HepG2 (cell line): ENCODE measurements around the gene JAZF1. TPM values are rescaled to one million over a fixed set of nuclear protein-coding genes. Genes with fewer than 3 reads are reported as not detected.

Experiments used
- ATAC-seq: fragments of 200-7000 bp; cut with Tn5 transposase; 3 replicates; pipeline ENCODE4 v1.9.1; 2020; ENCODE audit warnings: mild to moderate bottlenecking, moderate library complexity
- BruUV-seq: library from RNA; stranded (reverse); fragments of 400-500 nt; replicated peaks from 2 replicates; lab custom pipeline; 2021; lab: Mats Ljungman, UMichigan
- CTCF ChIA-PET: fragments of 300-600 bp; formaldehyde crosslinking; extraction: SDS; loops from one replicate; lab custom pipeline; 2021; ENCODE audit warnings: low total read pairs, inconsistent platforms, low intra/inter-chr PET ratio; lab: Yijun Ruan, JAX
- POLR2A ChIA-PET: fragments of 350-600 bp; sonication (Branson Sonifier 250); formaldehyde crosslinking; loops from one replicate; lab custom pipeline; 2020; ENCODE audit warnings: antibody characterized with exemption, inconsistent platforms; lab: Yijun Ruan, JAX
- DNase-seq: peaks from one replicate; pipeline ENCODE4 v3.0.0-alpha.2; 2015; ENCODE audit warnings: low spot score
- FAIRE-seq: peaks from 3 replicates; lab custom pipeline; 2011; peaks lifted over from hg19 to GRCh38; lab: Jason Lieb, UNC
- H2AFZ ChIP-seq: one replicate; pipeline ENCODE4 v1.6.1; 2011; ENCODE audit warnings: low read length, inconsistent platforms
- H3K27ac ChIP-seq: fragments of 300-600 bp; 3 replicates; pipeline ENCODE4 v1.8.0; 2011; ENCODE audit warnings: mixed run types, mild to moderate bottlenecking, mixed read lengths, low read length, inconsistent platforms; ENCODE audit not compliant: insufficient read depth; ENCODE audit errors: extremely low read length
- H3K27me3 ChIP-seq, 2 experiments: fragments of 200-600 bp in 1 of 2; 2 replicates in 1 of 2; 3 replicates in 1 of 2; pipeline versions ENCODE4 v1.6.0 to v1.8.0; 2011; ENCODE audit warnings: low read length in 2 of 2, mild to moderate bottlenecking in 2 of 2, moderate library complexity in 2 of 2, inconsistent platforms in 1 of 2; ENCODE audit not compliant: insufficient read depth in 2 of 2, control insufficient read depth in 1 of 2
- H3K36me3 ChIP-seq, 2 experiments: fragments of 200-600 bp in 1 of 2; replicated peaks in 1 of 2; 2 replicates in 1 of 2; 3 replicates in 1 of 2; pipeline versions ENCODE4 v1.5.1 to v1.8.0; 2011; ENCODE audit warnings: low read length in 2 of 2, inconsistent platforms in 1 of 2; ENCODE audit not compliant: insufficient read depth in 2 of 2, control insufficient read depth in 1 of 2
- H3K4me1 ChIP-seq: 2 replicates; pipeline ENCODE4 v1.5.1; 2012; ENCODE audit warnings: low read length, inconsistent platforms; ENCODE audit not compliant: insufficient read depth
- H3K4me2 ChIP-seq: 2 replicates; pipeline ENCODE4 v1.6.0; 2011; ENCODE audit warnings: low read depth, low read length, inconsistent platforms
- H3K4me3 ChIP-seq, 3 experiments: fragments of 200-600 bp in 1 of 3; sonication (generic), shearing (Covaris generic) in 1 of 3; replicated peaks in 1 of 3; 2 replicates each; pipeline ENCODE4 v1.5.1; 2011 to 2016; ENCODE audit warnings: low read length in 3 of 3, inconsistent platforms in 2 of 3, low read depth in 2 of 3, mild to moderate bottlenecking in 2 of 3, control low read depth in 1 of 3, mixed read lengths in 1 of 3; ENCODE audit not compliant: insufficient read depth in 1 of 3
- H3K79me2 ChIP-seq: one replicate; pipeline ENCODE4 v1.6.1; 2011; ENCODE audit warnings: low read length, inconsistent platforms; ENCODE audit not compliant: insufficient read depth
- H3K9ac ChIP-seq: 2 replicates; pipeline ENCODE4 v1.6.0; 2011; ENCODE audit warnings: mild to moderate bottlenecking, low read depth, low read length, inconsistent platforms; ENCODE audit not compliant: insufficient read depth
- H3K9me3 ChIP-seq: 2 replicates; pipeline ENCODE4 v1.5.1; 2012; ENCODE audit warnings: mild to moderate bottlenecking, low read length
- H4K20me1 ChIP-seq: 2 replicates; pipeline ENCODE4 v1.6.0; 2011; ENCODE audit warnings: inconsistent platforms, mild to moderate bottlenecking, low read length, moderate library complexity; ENCODE audit not compliant: insufficient read depth
- AHR ChIP-seq: IDR thresholded peaks from 2 replicates; pipeline ENCODE4 v1.6.1; 2018; ENCODE audit warnings: missing genetic modification reagents, missing compliant biosample characterization
- ATF3 ChIP-seq: sonication (generic); formaldehyde crosslinking; IDR thresholded peaks from 2 replicates; pipeline ENCODE4 v1.4.0; 2020; ENCODE audit warnings: missing genetic modification reagents
- CEBPB ChIP-seq: IDR thresholded peaks from 2 replicates; pipeline ENCODE4 v1.6.1; 2011; ENCODE audit warnings: low read depth, low read length, improper control_type of control experiment, borderline replicate concordance
- FOXP1 ChIP-seq, 2 experiments: fragments of 450-650 bp in 1 of 2; IDR thresholded peaks; 2 replicates each; pipeline ENCODE4 v1.6.1; 2017 to 2018; ENCODE audit warnings: antibody characterized with exemption in 1 of 2
- GMEB1 ChIP-seq: sonication (generic); formaldehyde crosslinking; IDR thresholded peaks from 2 replicates; pipeline ENCODE4 v1.5.1; 2020; ENCODE audit warnings: missing genetic modification reagents, mild to moderate bottlenecking, borderline replicate concordance
- LBX2 ChIP-seq: sonication (generic); formaldehyde crosslinking; IDR thresholded peaks from 2 replicates; pipeline ENCODE4 v1.5.0; 2020; ENCODE audit warnings: missing genetic modification reagents, mild to moderate bottlenecking, borderline replicate concordance
- PHF8 ChIP-seq: sonication (generic); formaldehyde crosslinking; IDR thresholded peaks from 2 replicates; pipeline ENCODE4 v1.5.0; 2020; ENCODE audit warnings: missing genetic modification reagents
- THYN1 ChIP-seq: sonication (generic); formaldehyde crosslinking; IDR thresholded peaks from 2 replicates; pipeline ENCODE4 v1.8.1; 2023; ENCODE audit warnings: low read depth, mild to moderate bottlenecking, moderate library complexity, missing genetic modification reagents, borderline replicate concordance
- ZNF225 ChIP-seq: sonication (generic); formaldehyde crosslinking; IDR thresholded peaks from 2 replicates; pipeline ENCODE4 v1.4.0; 2020; ENCODE audit warnings: mild to moderate bottlenecking, missing genetic modification reagents
- ZNF230 ChIP-seq: sonication (generic); formaldehyde crosslinking; IDR thresholded peaks from 2 replicates; pipeline ENCODE4 v1.4.0; 2020; ENCODE audit warnings: mild to moderate bottlenecking, missing genetic modification reagents
- ZNF253 ChIP-seq: sonication (generic); formaldehyde crosslinking; IDR thresholded peaks from 2 replicates; pipeline ENCODE4 v1.8.0; 2022; ENCODE audit warnings: mild to moderate bottlenecking, missing genetic modification reagents, borderline replicate concordance
- ZNF331 ChIP-seq: sonication (generic); formaldehyde crosslinking; IDR thresholded peaks from 2 replicates; pipeline ENCODE4 v1.4.0; 2020; ENCODE audit warnings: missing genetic modification reagents
- ZNF451 ChIP-seq: sonication (generic); formaldehyde crosslinking; IDR thresholded peaks from 2 replicates; pipeline ENCODE4 v1.5.0; 2020; ENCODE audit warnings: mild to moderate bottlenecking, missing genetic modification reagents
- ZNF674 ChIP-seq: sonication (generic); formaldehyde crosslinking; IDR thresholded peaks from 2 replicates; pipeline ENCODE4 v1.5.0; 2020; ENCODE audit warnings: low read depth, mild to moderate bottlenecking, missing genetic modification reagents
- ZSCAN9 ChIP-seq: IDR thresholded peaks from 2 replicates; pipeline ENCODE4 v1.6.1; 2016; ENCODE audit warnings: borderline replicate concordance
- WGBS: methylation state at CpG from one replicate; pipeline ENCODE4 v1.1.6; 2017; ENCODE audit warnings: low lambda C conversion rate; 5-methylcytosine and 5-hydroxymethylcytosine counted together
- in situ Hi-C: cut with HindIII; loops from 2 replicates; pipeline ENCODE4 v1.10.0; 2017; ENCODE audit warnings: low pct_unique_long_range_greater_than_20kb; ENCODE audit not compliant: extremely low pct_ligation_motif_present
- intact Hi-C: fragments of 100-400 bp; cut with micrococcal nuclease; formaldehyde crosslinking; loops from one replicate; pipeline ENCODE4 v1.10.0; 2022; ENCODE audit not compliant: unreplicated experiment
- polyA plus RNA-seq, 8 experiments: library from polyadenylated mRNA; depleted of rRNA in 3 of 8; stranded (reverse) in 7 of 8; unstranded in 1 of 8; fragments of >200 nt; fragmentation: Illumina TruSeq in 4 of 8; extraction: Trizol in 4 of 8; gene quantifications; 2 replicates each; pipeline versions ENCODE4 v1.2.1 to v1.2.3, GENCODE V29; 2011 to 2016; ENCODE audit warnings: low read depth in 4 of 8, missing spikeins in 1 of 8, mixed read lengths in 1 of 8; ENCODE audit not compliant: insufficient read depth in 1 of 8
- total RNA-seq, 5 experiments: library from RNA; depleted of rRNA; stranded (reverse); fragments of >200 nt; fragmentation: Illumina TruSeq; extraction: Trizol; gene quantifications; 2 replicates each; pipeline ENCODE4 v1.2.3, GENCODE V29; 2016; ENCODE audit warnings: low read depth in 1 of 5
- TF ChIP-seq, protein P1 (sequence below): sonication (generic); formaldehyde crosslinking; IDR thresholded peaks from 2 replicates; pipeline ENCODE4 v1.5.0; 2020; ENCODE audit warnings: mild to moderate bottlenecking, missing genetic modification reagents, borderline replicate concordance
- TF ChIP-seq, protein P2 (sequence below): sonication (generic); formaldehyde crosslinking; IDR thresholded peaks from 2 replicates; pipeline ENCODE4 v1.4.0; 2020; ENCODE audit warnings: mild to moderate bottlenecking, missing genetic modification reagents

JAZF1 gene
- total and polyA plus RNA-seq, 2 of the 13 experiments (the other 11 are each of a cell fraction or from before 2014, with no cell fraction given): not detected

DNA sequence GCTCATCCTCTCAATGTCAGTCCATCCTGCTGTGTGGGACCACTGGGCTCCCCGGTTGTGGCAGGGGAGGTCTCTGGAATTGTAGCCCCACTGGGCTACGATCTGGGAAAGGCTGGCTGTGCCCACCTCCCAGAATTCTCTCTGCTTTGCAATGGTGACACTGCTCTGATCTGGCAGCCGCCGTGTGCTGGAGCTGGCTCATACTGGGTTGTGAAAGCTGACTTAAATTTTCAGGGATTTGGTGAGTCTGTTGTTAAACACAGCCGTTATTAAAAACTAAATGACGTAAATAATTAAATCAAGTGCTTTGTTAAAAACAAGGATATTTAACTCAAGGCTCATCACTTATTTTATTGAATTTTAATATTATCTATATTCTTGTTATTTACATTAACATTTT, 280.6 kb downstream of the JAZF1 start:
- CTCF ChIA-PET: no interaction called here
- H3K27ac ChIP-seq: no peak overlapping the region
- no peak for ATAC-seq
- intact Hi-C loops: no loop called here
- H4K20me1 ChIP-seq: no peaks in the 10 kb centered on the region
- H3K4me2 ChIP-seq: no peak overlapping the region
- H3K36me3 ChIP-seq: no peaks in the 10 kb centered on the region
- H3K79me2 ChIP-seq: no peaks in the 10 kb centered on the region
- in situ Hi-C loops: no loop called here
- no peak for FAIRE-seq
- H2AFZ ChIP-seq: no peak overlapping the region
- H3K4me3 ChIP-seq: no peak overlapping the region
- no peak for DNase-seq
- no peak overlapping the region for H3K9ac ChIP-seq
- 41% methylated on average over 6 of the region's 6 CpGs for WGBS
- peaks cover 13% of the 10 kb centered on the region for H3K4me1 ChIP-seq
- TF ChIP-seq PHF8 (CRISPR knock-in tag) (no peak), GMEB1 (no peak), CEBPB (no peak), ZNF253 (CRISPR knock-in tag) (no peak), FOXP1 (IDR thresholded peaks at IDR 0.05) (no peak), FOXP1 (CRISPR knock-in tag; IDR thresholded peaks at IDR 0.05) (no peak), ZNF674 (no peak), ZSCAN9 (CRISPR knock-in tag) (no peak), ZNF230 (no peak), ZNF451 (CRISPR knock-in tag) (no peak), AHR (no peak), LBX2 (CRISPR knock-in tag) (no peak), ZNF225 (CRISPR knock-in tag) (no peak), ZNF331 (no peak), ATF3 (no peak), THYN1 (CRISPR knock-in tag) (no peak)
- TF ChIP-seq, protein P1, sequence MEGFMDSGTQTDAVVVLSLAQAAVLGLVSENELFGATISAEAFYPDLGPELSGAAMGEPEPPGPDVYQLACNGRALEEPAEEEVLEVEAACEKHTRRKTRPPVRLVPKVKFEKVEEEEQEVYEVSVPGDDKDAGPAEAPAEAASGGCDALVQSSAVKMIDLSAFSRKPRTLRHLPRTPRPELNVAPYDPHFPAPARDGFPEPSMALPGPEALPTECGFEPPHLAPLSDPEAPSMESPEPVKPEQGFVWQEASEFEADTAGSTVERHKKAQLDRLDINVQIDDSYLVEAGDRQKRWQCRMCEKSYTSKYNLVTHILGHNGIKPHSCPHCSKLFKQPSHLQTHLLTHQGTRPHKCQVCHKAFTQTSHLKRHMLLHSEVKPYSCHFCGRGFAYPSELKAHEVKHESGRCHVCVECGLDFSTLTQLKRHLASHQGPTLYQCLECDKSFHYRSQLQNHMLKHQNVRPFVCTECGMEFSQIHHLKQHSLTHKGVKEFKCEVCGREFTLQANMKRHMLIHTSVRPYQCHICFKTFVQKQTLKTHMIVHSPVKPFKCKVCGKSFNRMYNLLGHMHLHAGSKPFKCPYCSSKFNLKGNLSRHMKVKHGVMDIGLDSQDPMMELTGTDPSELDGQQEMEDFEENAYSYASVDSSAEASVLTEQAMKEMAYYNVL: no peak
- TF ChIP-seq, protein P2, sequence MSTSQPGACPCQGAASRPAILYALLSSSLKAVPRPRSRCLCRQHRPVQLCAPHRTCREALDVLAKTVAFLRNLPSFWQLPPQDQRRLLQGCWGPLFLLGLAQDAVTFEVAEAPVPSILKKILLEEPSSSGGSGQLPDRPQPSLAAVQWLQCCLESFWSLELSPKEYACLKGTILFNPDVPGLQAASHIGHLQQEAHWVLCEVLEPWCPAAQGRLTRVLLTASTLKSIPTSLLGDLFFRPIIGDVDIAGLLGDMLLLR: no peak
- TF ChIP-seq, all 625 proteins: peak for 0
- POLR2A ChIA-PET: no interaction called here
- no TSS peak for BruUV-seq
- no peaks in the 10 kb centered on the region for H3K9me3 ChIP-seq
- 0 out of 5 replicates have a peak, but pooled peaks cover 2 to 4% of the 10 kb centered on the region in 2 experiments for H3K27me3 ChIP-seq
